GM12891 (cell line): ENCODE measurements around the gene LCP2.

Experiments
- DNase-seq: peaks from one replicate; pipeline ENCODE4 v3.0.0; 2011; ENCODE audit warnings: low spot score; ENCODE audit not compliant: insufficient read length
- FAIRE-seq: peaks from 2 replicates; lab custom pipeline; 2011; peaks lifted over from hg19 to GRCh38; lab: Jason Lieb, UNC
- PAX5 ChIP-seq: IDR thresholded peaks from 2 replicates; pipeline ENCODE4 v1.6.1; 2011; ENCODE audit warnings: low read length, moderate library complexity, mild to moderate bottlenecking; ENCODE audit not compliant: insufficient read depth, severe bottlenecking
- POLR2A ChIP-seq: IDR thresholded peaks from 2 replicates; pipeline ENCODE4 v1.6.1; 2011; ENCODE audit warnings: low read depth, low read length, control low read depth
- POLR2AphosphoS5 ChIP-seq: IDR thresholded peaks from 2 replicates; pipeline ENCODE4 v1.6.1; 2011; ENCODE audit warnings: low read depth, low read length, control low read depth
- POU2F2 ChIP-seq: IDR thresholded peaks from 2 replicates; pipeline ENCODE4 v1.6.1; 2011; ENCODE audit warnings: low read depth, mild to moderate bottlenecking, control low read depth, low read length, moderate library complexity
- SPI1 ChIP-seq: IDR thresholded peaks from 2 replicates; pipeline ENCODE4 v1.6.1; 2011; ENCODE audit warnings: low read depth, low read length, control low read depth
- TAF1 ChIP-seq: IDR thresholded peaks from 2 replicates; pipeline ENCODE4 v1.6.1; 2011; ENCODE audit warnings: low read depth, low read length, control low read depth

LCP2 gene

GRCh38 chr5:170223906-170224305 is 73.7 kb downstream of the LCP2 start:
- no peak for DNase-seq
- no peak for FAIRE-seq
- TF ChIP-seq TAF1 (no peak), SPI1 (no peak)

- DNase-seq (no peak), FAIRE-seq (no peak)
- TF ChIP-seq TAF1: no peak
- no peak for TF ChIP-seq POLR2AphosphoS5
- TF ChIP-seq POU2F2: no peak
Observed at GRCh38 chr5:170223360-170223759, 74.2 kb downstream of the LCP2 start.

GRCh38 chr5:170221327-170221741 is 76.2 kb downstream of the LCP2 start:
- TF ChIP-seq SPI1: no peak
- no peak for TF ChIP-seq TAF1
- FAIRE-seq (no peak), DNase-seq (no peak)

GRCh38 chr5:170220191-170220590 is 77.4 kb downstream of the LCP2 start:
- no peak for TF ChIP-seq SPI1
- no peak for TF ChIP-seq PAX5
- no peak for TF ChIP-seq POLR2A
- no peak for TF ChIP-seq TAF1
- no peak for TF ChIP-seq POU2F2
- TF ChIP-seq POLR2AphosphoS5: no peak
- FAIRE-seq (no peak), DNase-seq (no peak)

- no peak for FAIRE-seq
- TF ChIP-seq POLR2A (no peak), TAF1 (no peak), SPI1 (no peak), POLR2AphosphoS5 (no peak), POU2F2 (no peak), PAX5 (no peak)
- no peak for DNase-seq
Observed at GRCh38 chr5:170219615-170220014, 78.0 kb downstream of the LCP2 start.

- FAIRE-seq (no peak), DNase-seq (no peak)
Observed at GRCh38 chr5:170218726-170219125, 78.9 kb downstream of the LCP2 start.

GRCh38 chr5:170217831-170218230 is 79.7 kb downstream of the LCP2 start:
- no peak for DNase-seq
- TF ChIP-seq POLR2A (no peak), SPI1 (no peak), POU2F2 (no peak), TAF1 (no peak), PAX5 (no peak), POLR2AphosphoS5 (no peak)
- no peak for FAIRE-seq

More at GRCh38 chr5:170218726-170219125, 78.9 kb downstream of the LCP2 start:
- TF ChIP-seq POLR2A: no peak
- no peak for TF ChIP-seq TAF1
- TF ChIP-seq POU2F2: no peak
- no peak for TF ChIP-seq SPI1
- TF ChIP-seq PAX5: no peak
- no peak for TF ChIP-seq POLR2AphosphoS5

- FAIRE-seq (no peak), DNase-seq (no peak)
- TF ChIP-seq POLR2AphosphoS5 (no peak), SPI1 (no peak), PAX5 (no peak), POU2F2 (no peak), POLR2A (no peak), TAF1 (no peak)
Observed at GRCh38 chr5:170216257-170216864, 81.2 kb downstream of the LCP2 start.

GRCh38 chr5:170211575-170212334 is 85.8 kb downstream of the LCP2 start:
- DNase-seq: no peak
- no peak for TF ChIP-seq POU2F2
- no peak for TF ChIP-seq SPI1
- no peak for TF ChIP-seq PAX5
- TF ChIP-seq TAF1: no peak
- no peak for TF ChIP-seq POLR2AphosphoS5
- TF ChIP-seq POLR2A: no peak
- FAIRE-seq: no peak

GRCh38 chr5:170206958-170207357 is 90.6 kb downstream of the LCP2 start:
- TF ChIP-seq PAX5 (no peak), POU2F2 (no peak), POLR2A (no peak), POLR2AphosphoS5 (no peak), TAF1 (no peak), SPI1 (no peak)
- DNase-seq: no peak
- no peak for FAIRE-seq
